ENCODE measurements around the gene DNMBP.

DNA sequence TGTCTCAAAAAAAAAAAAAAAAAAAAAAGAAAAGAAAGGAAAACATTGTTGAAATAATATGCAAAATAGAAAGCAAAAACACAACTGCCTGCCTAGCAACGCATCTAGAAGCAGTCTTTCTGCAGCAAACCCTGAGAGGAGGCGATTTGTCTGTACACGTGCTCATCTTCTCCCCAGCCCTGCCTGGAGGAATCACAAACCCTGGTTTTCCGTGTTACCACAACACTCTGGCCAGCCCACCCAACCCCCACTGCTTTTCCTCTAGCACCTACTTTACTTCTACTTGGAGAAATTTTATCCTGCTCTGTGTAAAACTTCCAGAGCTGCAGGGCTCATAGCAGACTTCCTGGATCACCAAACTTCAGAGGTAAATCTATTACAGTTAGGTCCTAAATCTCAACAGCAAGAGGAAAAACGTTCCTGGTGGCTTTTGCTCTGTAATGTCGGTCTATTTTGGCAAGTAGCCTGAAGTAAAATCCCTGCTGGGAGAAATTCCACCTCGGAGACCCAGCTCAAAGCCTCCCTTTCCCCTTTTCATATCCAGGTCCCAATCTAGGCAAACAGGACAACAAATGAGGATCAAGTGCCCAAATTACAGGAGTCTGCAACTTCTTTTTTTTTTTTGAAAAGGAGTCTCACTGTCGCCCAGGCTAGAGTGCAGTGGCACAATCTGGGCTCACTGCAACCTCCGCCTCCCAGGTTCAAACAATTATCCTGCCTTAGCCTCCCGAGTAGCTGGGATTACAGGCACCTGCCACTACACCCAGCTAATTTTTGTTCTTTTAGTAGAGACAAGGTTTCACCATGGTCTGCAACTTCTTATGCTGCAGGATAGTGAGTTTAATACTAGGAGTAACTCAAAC is 91.6 kb downstream of the DNMBP start:
- TF ChIP-seq CTCF (IDR thresholded peaks at IDR 0.05) = no peak
- TF ChIP-seq POLR2A (IDR thresholded peaks at IDR 0.05) = no peak
